Measurements from ENCODE around the gene USH2A. TPM values are rescaled to one million over a fixed set of nuclear protein-coding genes. Genes with fewer than 3 reads are reported as not detected.

USH2A gene
- total RNA-seq, 2 experiments from 2014 or later, result not detected

- intact Hi-C loops (cut with DNase I, micrococcal nuclease), result no loop called here
- POLR2A ChIA-PET, result no interaction called here
- no peaks in the 10 kb centered on the region for H3K27me3 ChIP-seq (ENCODE audit: control insufficient read depth in 1 of 2, insufficient read depth in 2 of 2, low read length in 2 of 2)
- H3K27ac ChIP-seq (ENCODE audit: low read depth in 1 of 2, low read length in 2 of 2), result no peak overlapping the region
- H3K36me3 ChIP-seq (ENCODE audit: insufficient read depth, low read length), result no peaks in the 10 kb centered on the region
- Mint-ChIP-seq H3K4me3 (no peak overlapping the region), H3K27me3 (no peaks in the 10 kb centered on the region), H3K4me1 (ENCODE audit: low read depth) (no peaks in the 10 kb centered on the region), H3K9me3 (no peaks in the 10 kb centered on the region), H3K27ac (no peak overlapping the region), H3K36me3 (ENCODE audit: low read depth) (peaks cover 24% of the 10 kb centered on the region)
- no peaks in the 10 kb centered on the region for H3K4me1 ChIP-seq (ENCODE audit: insufficient read depth, low read length)
- no peak for ATAC-seq (ENCODE audit: poor library complexity)
- H3K9me3 ChIP-seq (ENCODE audit: control insufficient read depth in 1 of 2, insufficient read depth in 1 of 2, low read length in 2 of 2), result peaks cover 0 to 3% of the 10 kb centered on the region in 2 experiments
- no peak overlapping the region for H3K4me3 ChIP-seq (ENCODE audit: low read length)
- DNase-seq, result no peak
- CTCF ChIA-PET, result no interaction called here
- TF ChIP-seq CTCF (IDR thresholded peaks at IDR 0.05), result no peak
Observed at GRCh38 chr1:215600258-215600792, 822.9 kb downstream of the USH2A start.

GRCh38 chr1:215599418-215600074 lies 823.7 kb downstream of the USH2A start:
- no peak for ATAC-seq (ENCODE audit: poor library complexity)
- no peak for DNase-seq
- H3K36me3 Mint-ChIP-seq (ENCODE audit: low read depth), result peaks cover 22% of the 10 kb centered on the region
- ChIA-PET POLR2A (no interaction called here), CTCF (no interaction called here)
- no peaks in the 10 kb centered on the region for H3K4me1 Mint-ChIP-seq (ENCODE audit: low read depth)
- H3K9me3 ChIP-seq (ENCODE audit: control insufficient read depth in 1 of 2, insufficient read depth in 1 of 2, low read length in 2 of 2), result peaks cover 0 to 3% of the 10 kb centered on the region in 2 experiments
- no peak overlapping the region for H3K27ac Mint-ChIP-seq
- intact Hi-C loops (cut with DNase I, micrococcal nuclease), result no loop called here
- no peak overlapping the region for H3K27ac ChIP-seq (ENCODE audit: low read depth in 1 of 2, low read length in 2 of 2)
- no peak overlapping the region for H3K4me3 ChIP-seq (ENCODE audit: low read length)
- no peaks in the 10 kb centered on the region for H3K27me3 Mint-ChIP-seq
- H3K9me3 Mint-ChIP-seq, result no peaks in the 10 kb centered on the region
- H3K4me3 Mint-ChIP-seq, result no peak overlapping the region
- no peak for TF ChIP-seq CTCF (IDR thresholded peaks at IDR 0.05)
- no peaks in the 10 kb centered on the region for H3K4me1 ChIP-seq (ENCODE audit: insufficient read depth, low read length)
- H3K27me3 ChIP-seq (ENCODE audit: control insufficient read depth in 1 of 2, insufficient read depth in 2 of 2, low read length in 2 of 2), result no peaks in the 10 kb centered on the region
- no peaks in the 10 kb centered on the region for H3K36me3 ChIP-seq (ENCODE audit: insufficient read depth, low read length)

GRCh38 chr1:215597961-215598360 lies 825.3 kb downstream of the USH2A start:
- Histone ChIP-seq H3K9me3 (ENCODE audit: control insufficient read depth in 1 of 2, insufficient read depth in 1 of 2, low read length in 2 of 2) (peaks cover 0 to 3% of the 10 kb centered on the region in 2 experiments), H3K36me3 (ENCODE audit: insufficient read depth, low read length) (no peaks in the 10 kb centered on the region), H3K27me3 (ENCODE audit: control insufficient read depth in 1 of 2, insufficient read depth in 2 of 2, low read length in 2 of 2) (no peaks in the 10 kb centered on the region), H3K27ac (ENCODE audit: low read depth in 1 of 2, low read length in 2 of 2) (no peak overlapping the region), H3K4me1 (ENCODE audit: insufficient read depth, low read length) (no peaks in the 10 kb centered on the region), H3K4me3 (ENCODE audit: low read length) (no peak overlapping the region)
- H3K36me3 Mint-ChIP-seq (ENCODE audit: low read depth), result peaks cover 17% of the 10 kb centered on the region
- H3K27me3 Mint-ChIP-seq, result no peaks in the 10 kb centered on the region
- ChIA-PET CTCF (no interaction called here), POLR2A (no interaction called here)
- H3K4me3 Mint-ChIP-seq, result no peak overlapping the region
- no peak for TF ChIP-seq CTCF (IDR thresholded peaks at IDR 0.05)
- H3K9me3 Mint-ChIP-seq, result no peaks in the 10 kb centered on the region
- DNase-seq (no peak), ATAC-seq (ENCODE audit: poor library complexity) (no peak)
- intact Hi-C loops (cut with DNase I, micrococcal nuclease), result no loop called here
- H3K27ac Mint-ChIP-seq, result no peak overlapping the region
- no peaks in the 10 kb centered on the region for H3K4me1 Mint-ChIP-seq (ENCODE audit: low read depth)
